ENCODE results near the gene ASF1A. TPM values are rescaled to one million over a fixed set of nuclear protein-coding genes. Genes with fewer than 3 reads are reported as not detected.
A peak's percentile ranks its signal among the peaks of the same experiment; 100 is the strongest.

ASF1A gene
- total RNA-seq, 2 experiments from 2014 or later, result 37.3 to 46.0 TPM

GRCh38 chr6:118890997-118891790 lies 2.8 kb upstream of the ASF1A start:
- DNase-seq (ENCODE audit: low spot score), result peak; percentile 83
- CTCF ChIA-PET (ENCODE audit: unreplicated experiment), result interaction anchor here (0.5 to 1.2 kb wide), 2 partner anchors 10 to 57 kb away, joined by 3 to 6 read pairs; no protein-coding TSS in a partner anchor
- peaks cover 45% of the 10 kb centered on the region for H3K4me1 ChIP-seq (ENCODE audit: insufficient read depth, low read length, poor library complexity, severe bottlenecking)
- H3K27ac ChIP-seq (ENCODE audit: low read depth, low read length, poor library complexity, severe bottlenecking), result peak overlapping the region; percentile 89
- intact Hi-C loops (cut with micrococcal nuclease; ENCODE audit: unreplicated experiment), result loop anchor here (5.0 to 10.0 kb wide), 2 partner anchors 84 to 554 kb away; no protein-coding TSS in a partner anchor
- peak overlapping the region; percentile 80 for H3K4me3 ChIP-seq (ENCODE audit: low read depth, low read length, poor library complexity, severe bottlenecking)
- BruUV-seq (replicated peaks), result no TSS peak
- peak overlapping the region; percentile 71; the same call in 1 of the 2 replicates for H2AFZ ChIP-seq (ENCODE audit: low read length)
- no peak for TF ChIP-seq EZH2phosphoT487 (IDR thresholded peaks at IDR 0.05; ENCODE audit: borderline replicate concordance, low read depth, low read length)
- TF ChIP-seq, protein P1, sequence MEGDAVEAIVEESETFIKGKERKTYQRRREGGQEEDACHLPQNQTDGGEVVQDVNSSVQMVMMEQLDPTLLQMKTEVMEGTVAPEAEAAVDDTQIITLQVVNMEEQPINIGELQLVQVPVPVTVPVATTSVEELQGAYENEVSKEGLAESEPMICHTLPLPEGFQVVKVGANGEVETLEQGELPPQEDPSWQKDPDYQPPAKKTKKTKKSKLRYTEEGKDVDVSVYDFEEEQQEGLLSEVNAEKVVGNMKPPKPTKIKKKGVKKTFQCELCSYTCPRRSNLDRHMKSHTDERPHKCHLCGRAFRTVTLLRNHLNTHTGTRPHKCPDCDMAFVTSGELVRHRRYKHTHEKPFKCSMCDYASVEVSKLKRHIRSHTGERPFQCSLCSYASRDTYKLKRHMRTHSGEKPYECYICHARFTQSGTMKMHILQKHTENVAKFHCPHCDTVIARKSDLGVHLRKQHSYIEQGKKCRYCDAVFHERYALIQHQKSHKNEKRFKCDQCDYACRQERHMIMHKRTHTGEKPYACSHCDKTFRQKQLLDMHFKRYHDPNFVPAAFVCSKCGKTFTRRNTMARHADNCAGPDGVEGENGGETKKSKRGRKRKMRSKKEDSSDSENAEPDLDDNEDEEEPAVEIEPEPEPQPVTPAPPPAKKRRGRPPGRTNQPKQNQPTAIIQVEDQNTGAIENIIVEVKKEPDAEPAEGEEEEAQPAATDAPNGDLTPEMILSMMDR (conservative IDR thresholded peaks at IDR 0.05; ENCODE audit: low read length), result no peak
- POLR2A ChIA-PET, result interaction anchor here (0.5 to 9.3 kb wide), 12 partner anchors 9 to 457 kb away, joined by 3 to 88 read pairs (median 3); partner anchors contain the start of gene MCM9
- no peaks in the 10 kb centered on the region for H3K9me2 ChIP-seq (ENCODE audit: insufficient read depth, low read length)
- no peaks in the 10 kb centered on the region for H3K9me3 ChIP-seq (ENCODE audit: low read length)
- peaks cover 7% of the 10 kb centered on the region for H3K36me3 ChIP-seq (ENCODE audit: insufficient read depth, low read length)
- peaks cover 49% of the 10 kb centered on the region for H3K79me2 ChIP-seq (ENCODE audit: insufficient read depth, low read depth, low read length)
- H3K4me2 ChIP-seq (ENCODE audit: low read length), result peak overlapping the region; percentile 99
- no peaks in the 10 kb centered on the region for H4K20me1 ChIP-seq (ENCODE audit: insufficient read depth, low read length)

- peaks cover 49% of the 10 kb centered on the region for H3K4me1 ChIP-seq (ENCODE audit: insufficient read depth, low read length, poor library complexity, severe bottlenecking)
- H3K9me3 ChIP-seq (ENCODE audit: low read length), result no peaks in the 10 kb centered on the region
- H4K20me1 ChIP-seq (ENCODE audit: insufficient read depth, low read length), result no peaks in the 10 kb centered on the region
- ChIA-PET CTCF (ENCODE audit: unreplicated experiment) (interaction anchor here (1.0 kb wide), 1 partner anchor 11 kb away, joined by 4 read pairs; no protein-coding TSS in a partner anchor), POLR2A (interaction anchor here (0.6 to 9.3 kb wide), 5 partner anchors 10 to 208 kb away, joined by 3 to 88 read pairs (median 3); partner anchors contain the start of gene MCM9)
- peaks cover 17% of the 10 kb centered on the region for H3K36me3 ChIP-seq (ENCODE audit: insufficient read depth, low read length)
- intact Hi-C loops (cut with micrococcal nuclease; ENCODE audit: unreplicated experiment), result loop anchor here (2.0 to 10.0 kb wide), 3 partner anchors 85 to 552 kb away; partner anchors contain the start of gene MAN1A1
- H3K9me2 ChIP-seq (ENCODE audit: insufficient read depth, low read length), result no peaks in the 10 kb centered on the region
- H3K4me3 ChIP-seq (ENCODE audit: low read depth, low read length, poor library complexity, severe bottlenecking), result peak overlapping the region; percentile 80
- peaks cover 62% of the 10 kb centered on the region for H3K79me2 ChIP-seq (ENCODE audit: insufficient read depth, low read depth, low read length)
- peak overlapping the region; percentile 99 for H3K4me2 ChIP-seq (ENCODE audit: low read length)
- TF ChIP-seq, protein P1 (conservative IDR thresholded peaks at IDR 0.05; ENCODE audit: low read length), result no peak
- no peak for TF ChIP-seq EZH2phosphoT487 (IDR thresholded peaks at IDR 0.05; ENCODE audit: borderline replicate concordance, low read depth, low read length)
- DNase-seq (ENCODE audit: low spot score), result peak; percentile 45
- H2AFZ ChIP-seq (ENCODE audit: low read length), result peak overlapping the region; percentile 71; the same call in 1 of the 2 replicates
- no TSS peak for BruUV-seq (replicated peaks)
- peak overlapping the region; percentile 89 for H3K27ac ChIP-seq (ENCODE audit: low read depth, low read length, poor library complexity, severe bottlenecking)
These were observed 1.5 kb upstream of the ASF1A start for GRCh38 chr6:118892355-118892991.
